T1000 (cell line): ENCODE data around the gene NLRP1.

Experiments used
- DNase-seq: peaks from one replicate; lab custom pipeline; 2025; ENCODE audit warnings: mixed read lengths; lab: John Stamatoyannopoulos, UW

NLRP1 gene

GRCh38 chr17:5557485-5557884 is 26.8 kb downstream of the NLRP1 start:
- DNase-seq = no peak

- no peak for DNase-seq
Observed at GRCh38 chr17:5555254-5555653, 29.1 kb downstream of the NLRP1 start.

DNA sequence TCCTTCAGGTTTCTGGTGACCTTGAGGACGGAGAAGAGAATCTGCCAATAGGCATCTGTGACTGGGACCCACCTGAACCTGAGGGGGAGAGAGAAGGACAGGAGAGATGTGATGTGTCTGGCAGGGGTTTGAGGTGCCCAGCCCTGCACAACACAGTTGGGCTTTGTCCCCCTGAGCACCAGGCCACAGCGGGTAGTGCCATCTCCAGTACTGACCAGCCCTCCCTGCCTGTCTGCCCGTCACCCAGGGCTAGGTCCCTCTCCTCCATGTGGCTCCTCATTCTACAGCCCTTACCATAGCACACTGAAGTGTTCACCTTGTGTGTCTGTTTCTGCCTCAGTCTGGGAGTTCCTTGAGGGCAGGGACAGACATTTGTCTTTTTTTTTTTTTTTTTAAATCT is 30.8 kb downstream of the NLRP1 start:
- no peak for DNase-seq

DNA sequence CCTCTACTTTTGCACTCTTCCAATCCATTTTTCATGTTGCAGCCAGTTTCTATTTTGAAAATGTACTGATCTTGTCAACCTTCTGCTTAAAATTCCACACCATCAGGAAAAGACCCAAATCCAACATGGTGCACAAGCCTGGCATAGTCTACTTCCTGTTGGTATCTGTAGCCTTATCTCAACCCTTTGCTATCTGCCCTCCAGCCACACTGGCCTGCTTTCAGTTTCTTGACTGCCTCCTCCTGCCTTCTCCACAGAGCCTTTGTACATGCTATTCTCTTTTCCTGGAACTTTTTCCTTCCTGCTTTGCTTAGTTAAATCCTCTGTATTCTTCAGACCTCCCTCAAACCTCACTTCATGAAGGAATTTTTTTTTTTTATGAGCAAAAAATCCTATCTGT is 31.5 kb downstream of the NLRP1 start:
- DNase-seq = no peak

GRCh38 chr17:5545051-5545987 is 39.0 kb downstream of the NLRP1 start:
- no peak for DNase-seq

GRCh38 chr17:5544115-5544514 is 40.2 kb downstream of the NLRP1 start:
- no peak for DNase-seq

DNA sequence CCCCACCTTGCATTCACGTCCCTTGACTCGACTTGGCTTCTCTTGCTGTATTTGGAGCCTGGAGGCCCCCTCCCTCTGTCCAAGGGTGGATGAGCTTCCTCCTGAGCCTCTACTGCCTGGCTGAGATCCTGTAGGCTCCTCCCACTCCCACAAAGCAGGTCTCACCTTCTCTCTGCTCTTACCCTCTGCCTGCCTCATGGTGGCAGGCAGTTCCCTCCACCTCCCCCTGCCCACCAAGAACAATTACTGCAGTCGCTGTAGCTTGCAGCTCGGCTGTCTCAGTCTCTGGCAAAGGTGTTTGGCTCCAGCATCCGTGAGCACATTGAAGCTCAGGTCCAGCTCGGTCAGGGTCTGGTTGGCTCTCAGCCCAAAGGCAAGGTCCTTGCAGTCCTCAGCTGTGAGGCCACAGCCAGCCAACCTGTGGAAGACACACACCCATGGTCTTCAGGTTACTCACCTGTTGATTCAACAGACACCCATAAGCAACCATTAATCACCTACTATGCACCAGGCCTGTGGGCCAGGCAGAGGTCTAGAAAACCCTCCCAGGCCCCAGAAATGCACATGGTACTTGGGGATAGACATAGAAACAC is 42.6 kb downstream of the NLRP1 start:
- no peak for DNase-seq

GRCh38 chr17:5540321-5540720 is 44.0 kb downstream of the NLRP1 start:
- DNase-seq = no peak

GRCh38 chr17:5539286-5539685 is 45.0 kb downstream of the NLRP1 start:
- no peak for DNase-seq

- no peak for DNase-seq
Observed at GRCh38 chr17:5536866-5537650, 47.3 kb downstream of the NLRP1 start.

GRCh38 chr17:5535436-5535835 is 48.9 kb downstream of the NLRP1 start:
- DNase-seq = no peak

- no peak for DNase-seq
Observed at GRCh38 chr17:5533486-5534315, 50.6 kb downstream of the NLRP1 start.

GRCh38 chr17:5532581-5532980 is 51.7 kb downstream of the NLRP1 start:
- DNase-seq = no peak

DNA sequence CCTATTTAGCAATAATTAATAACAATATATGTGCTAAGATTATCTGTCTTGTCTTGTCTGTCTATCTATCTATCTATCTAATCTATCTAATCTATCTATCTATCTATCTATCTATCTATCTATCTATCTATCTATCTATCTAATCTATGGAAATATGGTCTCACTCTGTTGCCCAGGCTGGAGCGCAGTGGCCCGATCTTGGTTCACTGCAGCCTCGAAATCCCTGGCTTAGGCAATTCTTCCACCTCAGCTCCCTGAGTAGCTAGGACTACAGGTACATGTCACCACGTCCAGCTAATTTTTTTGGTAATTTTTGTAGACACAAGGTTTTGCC is 53.3 kb downstream of the NLRP1 start:
- no peak for DNase-seq

- DNase-seq = no peak
Observed at GRCh38 chr17:5530265-5531084, 53.8 kb downstream of the NLRP1 start.

GRCh38 chr17:5527601-5528250 is 56.6 kb downstream of the NLRP1 start:
- DNase-seq = no peak

DNA sequence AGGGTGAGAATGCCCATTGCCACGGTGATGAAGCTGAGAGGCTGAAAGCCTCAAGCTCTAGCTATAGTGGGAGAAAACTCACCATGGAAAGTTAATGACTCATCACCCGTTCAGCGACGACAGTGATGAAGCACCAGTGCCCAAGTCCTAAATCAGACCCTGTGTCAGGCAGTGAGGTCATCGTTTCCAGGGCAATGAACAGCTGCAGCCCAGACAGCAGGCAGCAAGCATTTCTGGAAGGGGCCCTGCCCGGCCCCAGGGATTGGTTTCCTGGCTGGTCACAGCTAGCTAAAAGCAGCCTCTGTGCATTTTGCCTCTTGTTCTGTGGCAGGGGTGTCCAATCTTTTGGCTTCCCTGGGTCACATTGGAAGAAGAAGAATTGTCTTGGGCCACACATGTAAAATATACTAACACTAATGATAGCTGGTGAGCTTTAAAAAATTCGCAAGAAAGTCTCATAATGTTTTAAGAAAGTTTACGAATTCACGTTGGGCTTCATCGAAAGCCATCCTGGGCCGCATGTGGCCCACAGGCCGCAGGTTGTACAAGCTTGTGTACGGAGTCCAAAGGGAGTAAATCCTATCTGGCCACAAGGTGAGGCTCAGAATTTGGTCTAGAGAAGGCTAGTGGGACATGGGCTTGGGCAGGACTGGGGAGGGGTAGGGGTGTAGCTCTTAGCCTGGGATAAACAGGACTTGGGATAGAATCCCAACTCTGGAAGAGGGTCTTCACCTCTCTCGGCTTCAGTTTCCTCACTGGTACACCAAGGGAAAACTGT is 57.3 kb downstream of the NLRP1 start:
- peak; percentile 78 for DNase-seq

DNA sequence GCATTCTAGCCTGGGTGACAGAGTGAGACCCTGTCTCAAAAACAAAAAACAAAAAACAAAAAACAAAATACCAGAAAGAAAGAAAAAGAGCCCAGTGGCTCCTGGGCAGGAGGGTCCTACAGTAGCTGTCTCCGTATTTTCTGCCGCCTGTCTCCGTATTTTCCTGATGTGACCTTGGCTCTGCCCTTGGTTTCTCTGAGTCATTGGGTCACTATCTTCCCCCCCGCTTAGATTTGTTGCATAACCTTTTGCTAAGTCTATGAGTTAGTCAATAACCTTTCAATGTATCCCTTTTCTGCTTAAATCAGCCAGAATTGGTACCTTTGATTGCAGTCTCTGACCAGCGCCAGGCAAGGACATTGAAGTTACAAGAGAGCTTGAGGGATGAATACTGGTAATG is 61.1 kb downstream of the NLRP1 start:
- no peak for DNase-seq

GRCh38 chr17:5522476-5522875 is 61.8 kb downstream of the NLRP1 start:
- no peak for DNase-seq
